Neutrophil (primary cell): ENCODE data around the gene STAB1.
A peak's percentile ranks its signal among the peaks of the same experiment; 100 is the strongest.

Experiments
- H3K27ac ChIP-seq: fragments of 200-600 bp; sonication (generic); 2 replicates; pipeline ENCODE4 v1.5.1; 2016; ENCODE audit warnings: mild to moderate bottlenecking, moderate library complexity
- H3K27me3 ChIP-seq: fragments of 200-600 bp; sonication (generic); 2 replicates; pipeline ENCODE4 v1.6.0; 2016; ENCODE audit warnings: mild to moderate bottlenecking
- H3K36me3 ChIP-seq: fragments of 200-600 bp; sonication (generic); 2 replicates; pipeline ENCODE4 v1.5.1; 2017
- H3K4me1 ChIP-seq, 2 experiments: fragments of 200-600 bp in 1 of 2; sonication (generic) in 1 of 2; 1 replicate in 1 of 2; 2 replicates in 1 of 2; pipeline versions ENCODE4 v1.5.1 to v1.6.1; 2013 to 2016; ENCODE audit warnings: low read depth in 1 of 2, low read length in 1 of 2, mild to moderate bottlenecking in 1 of 2, moderate library complexity in 1 of 2; ENCODE audit not compliant: control insufficient read depth in 1 of 2, insufficient read depth in 1 of 2
- H3K4me3 ChIP-seq, 2 experiments: fragments of 200-600 bp in 1 of 2; sonication (generic) in 1 of 2; 1 replicate in 1 of 2; 2 replicates in 1 of 2; pipeline ENCODE4 v1.5.1; 2013 to 2016; ENCODE audit warnings: low read depth in 1 of 2, low read length in 1 of 2, mild to moderate bottlenecking in 1 of 2, moderate library complexity in 1 of 2
- H3K9me3 ChIP-seq: fragments of 200-600 bp; sonication (generic); 2 replicates; pipeline ENCODE4 v1.5.1; 2016
- TF ChIP-seq, protein P1 (sequence below): fragments of 200-600 bp; sonication (generic); IDR thresholded peaks from 2 replicates; pipeline ENCODE4 v1.5.1; 2016; ENCODE audit warnings: antibody characterized with exemption

The STAB1 gene

GRCh38 chr3:52537165-52537620, 42.1 kb downstream of the STAB1 start:
- peak overlapping the region; percentile 29 for H3K27ac ChIP-seq
- H3K9me3 ChIP-seq: no peaks in the 10 kb centered on the region
- H3K27me3 ChIP-seq: peaks cover 42% of the 10 kb centered on the region
- TF ChIP-seq, protein P1, sequence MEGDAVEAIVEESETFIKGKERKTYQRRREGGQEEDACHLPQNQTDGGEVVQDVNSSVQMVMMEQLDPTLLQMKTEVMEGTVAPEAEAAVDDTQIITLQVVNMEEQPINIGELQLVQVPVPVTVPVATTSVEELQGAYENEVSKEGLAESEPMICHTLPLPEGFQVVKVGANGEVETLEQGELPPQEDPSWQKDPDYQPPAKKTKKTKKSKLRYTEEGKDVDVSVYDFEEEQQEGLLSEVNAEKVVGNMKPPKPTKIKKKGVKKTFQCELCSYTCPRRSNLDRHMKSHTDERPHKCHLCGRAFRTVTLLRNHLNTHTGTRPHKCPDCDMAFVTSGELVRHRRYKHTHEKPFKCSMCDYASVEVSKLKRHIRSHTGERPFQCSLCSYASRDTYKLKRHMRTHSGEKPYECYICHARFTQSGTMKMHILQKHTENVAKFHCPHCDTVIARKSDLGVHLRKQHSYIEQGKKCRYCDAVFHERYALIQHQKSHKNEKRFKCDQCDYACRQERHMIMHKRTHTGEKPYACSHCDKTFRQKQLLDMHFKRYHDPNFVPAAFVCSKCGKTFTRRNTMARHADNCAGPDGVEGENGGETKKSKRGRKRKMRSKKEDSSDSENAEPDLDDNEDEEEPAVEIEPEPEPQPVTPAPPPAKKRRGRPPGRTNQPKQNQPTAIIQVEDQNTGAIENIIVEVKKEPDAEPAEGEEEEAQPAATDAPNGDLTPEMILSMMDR: no peak
- H3K4me3 ChIP-seq: peak overlapping the region; percentile 74 to 77
- peaks cover 30 to 48% of the 10 kb centered on the region in 2 experiments for H3K4me1 ChIP-seq
- H3K36me3 ChIP-seq: no peaks in the 10 kb centered on the region

DNA sequence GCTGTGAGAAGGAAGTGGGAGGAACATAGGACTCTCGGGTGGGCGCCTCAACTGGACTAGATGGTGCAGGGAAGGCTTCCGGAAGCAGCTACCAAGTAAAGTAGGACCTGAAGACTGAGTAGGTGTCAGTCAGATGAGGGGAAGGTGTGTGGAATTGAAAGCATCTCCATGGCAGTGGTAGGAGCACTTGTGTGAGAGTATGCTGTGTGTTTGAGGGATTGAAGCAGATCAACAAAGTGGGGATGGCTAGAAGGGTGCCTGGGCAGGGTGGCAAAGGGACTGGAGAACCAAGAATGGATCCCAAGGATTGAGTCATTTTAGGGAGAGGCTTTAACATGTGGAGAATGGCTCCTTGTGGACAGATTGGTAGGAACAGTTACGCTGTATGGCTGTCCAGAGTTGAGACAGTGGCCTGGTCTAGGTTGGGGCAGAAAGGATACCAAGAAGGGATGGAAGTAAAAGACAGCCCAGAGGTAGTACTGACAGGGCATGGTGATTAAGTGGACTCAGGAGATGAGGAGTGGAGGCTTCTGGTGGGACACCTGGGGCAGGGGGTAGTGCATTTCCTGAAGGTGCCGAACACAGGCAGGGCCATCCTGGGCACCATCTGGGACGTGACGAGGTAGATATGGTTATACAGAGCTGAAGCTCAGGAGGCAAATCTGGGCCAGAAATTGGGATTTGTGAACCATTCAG, 42.7 kb downstream of the STAB1 start:
- peaks cover 30 to 46% of the 10 kb centered on the region in 2 experiments for H3K4me1 ChIP-seq
- no peaks in the 10 kb centered on the region for H3K36me3 ChIP-seq
- H3K27me3 ChIP-seq: peaks cover 35% of the 10 kb centered on the region
- H3K9me3 ChIP-seq: no peaks in the 10 kb centered on the region
- peak overlapping the region in 1 of 2 experiments; percentile 77 for H3K4me3 ChIP-seq
- no peak overlapping the region for H3K27ac ChIP-seq
- TF ChIP-seq, protein P1: no peak

DNA sequence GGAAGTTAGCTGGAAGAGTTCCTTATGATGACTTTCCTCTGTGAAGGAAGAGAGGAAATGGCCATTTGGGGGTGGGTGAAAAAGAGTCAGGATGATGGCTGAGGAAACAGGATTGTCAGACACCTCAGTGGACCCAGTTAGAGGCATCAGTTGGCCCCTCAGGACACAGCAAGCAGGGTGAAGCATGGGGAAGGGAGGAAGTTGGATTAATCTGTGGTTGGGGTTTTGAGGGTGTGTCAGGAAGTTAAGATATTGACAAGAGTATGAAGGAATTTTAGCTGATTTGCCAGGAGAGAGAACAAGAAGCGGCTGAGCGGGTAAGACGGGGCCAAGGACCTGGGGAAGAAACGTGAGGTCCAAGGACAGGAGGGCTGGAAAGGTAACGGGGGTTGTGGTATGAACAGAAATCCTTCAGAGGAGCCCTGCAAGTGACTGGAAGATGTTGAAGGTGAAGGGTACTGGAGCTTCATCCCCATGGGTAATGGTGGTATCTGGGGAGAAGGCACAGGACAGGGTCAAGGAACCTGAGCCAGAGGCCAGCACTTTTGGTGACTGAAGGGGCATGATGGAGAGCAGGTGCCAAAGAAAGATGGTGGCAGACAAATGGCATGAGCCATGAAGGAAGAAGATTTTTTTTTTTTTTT, 44.0 kb downstream of the STAB1 start:
- Histone ChIP-seq H3K4me3 (no peak overlapping the region), H3K27me3 (peaks cover 24% of the 10 kb centered on the region), H3K9me3 (no peaks in the 10 kb centered on the region), H3K27ac (no peak overlapping the region), H3K4me1 (peaks cover 27 to 36% of the 10 kb centered on the region in 2 experiments), H3K36me3 (peaks cover 6% of the 10 kb centered on the region)
- TF ChIP-seq, protein P1: no peak

GRCh38 chr3:52541050-52541449, 45.9 kb downstream of the STAB1 start:
- peaks cover 5% of the 10 kb centered on the region for H3K27me3 ChIP-seq
- no peak overlapping the region for H3K4me3 ChIP-seq
- no peak overlapping the region for H3K27ac ChIP-seq
- TF ChIP-seq, protein P1: no peak
- peaks cover 17% of the 10 kb centered on the region for H3K36me3 ChIP-seq
- peaks cover 26 to 34% of the 10 kb centered on the region in 2 experiments for H3K4me1 ChIP-seq
- no peaks in the 10 kb centered on the region for H3K9me3 ChIP-seq

GRCh38 chr3:52544937-52545336, 49.8 kb downstream of the STAB1 start:
- Histone ChIP-seq H3K27ac (no peak overlapping the region), H3K4me1 (no peaks in the 10 kb centered on the region), H3K9me3 (no peaks in the 10 kb centered on the region), H3K27me3 (no peaks in the 10 kb centered on the region), H3K4me3 (no peak overlapping the region), H3K36me3 (peaks cover 56% of the 10 kb centered on the region)
- TF ChIP-seq, protein P1: no peak
